H1 (cell line): ENCODE data around the gene LIG1. TPM values are rescaled to one million over a fixed set of nuclear protein-coding genes. Genes with fewer than 3 reads are reported as not detected.

Experiments
- CTCF ChIA-PET: fragments of 300-600 bp; sonication (Branson Sonifier 250); formaldehyde crosslinking; loops from one replicate; lab custom pipeline; 2021; ENCODE audit not compliant: partially characterized antibody; lab: Charles Lee
- POLR2A ChIA-PET: fragments of 300-600 bp; sonication (Branson Sonifier 250); formaldehyde crosslinking; loops from one replicate; lab custom pipeline; 2021; ENCODE audit warnings: inconsistent platforms; ENCODE audit not compliant: partially characterized antibody; lab: Charles Lee
- DNase-seq, 2 experiments: peaks; one replicate each; pipeline versions ENCODE4 v3.0.0 to v3.0.0-alpha.2; 2010 to 2022; ENCODE audit warnings: low spot score in 2 of 2, low read depth in 1 of 2, mixed read lengths in 1 of 2
- FAIRE-seq: peaks from 2 replicates; lab custom pipeline; 2011; peaks lifted over from hg19 to GRCh38; lab: Jason Lieb, UNC
- H2AFZ ChIP-seq: 2 replicates; pipeline ENCODE4 v1.8.1; 2012; ENCODE audit warnings: low read length, inconsistent platforms
- H2AK5ac ChIP-seq: 2 replicates; pipeline ENCODE4 v1.6.1; 2013; ENCODE audit warnings: low read depth, low read length
- H2BK120ac ChIP-seq: replicated peaks from 2 replicates; pipeline ENCODE3; 2013; ENCODE audit warnings: low read depth, low read length, inconsistent platforms
- H2BK12ac ChIP-seq: 2 replicates; pipeline ENCODE4 v1.6.1; 2013; ENCODE audit warnings: low read depth, low read length
- H2BK15ac ChIP-seq: 2 replicates; pipeline ENCODE4 v1.6.1; 2013; ENCODE audit warnings: low read length
- H2BK20ac ChIP-seq: 2 replicates; pipeline ENCODE4 v1.6.1; 2013; ENCODE audit warnings: low read length
- H2BK5ac ChIP-seq: 2 replicates; pipeline ENCODE4 v1.6.1; 2013; ENCODE audit warnings: low read depth, low read length
- H3K14ac ChIP-seq: 2 replicates; pipeline ENCODE4 v1.6.1; 2013; ENCODE audit warnings: inconsistent platforms; ENCODE audit not compliant: insufficient read length
- H3K18ac ChIP-seq: 2 replicates; pipeline ENCODE4 v1.6.1; 2013; ENCODE audit warnings: low read length; ENCODE audit errors: extremely low read depth
- H3K23ac ChIP-seq: 2 replicates; pipeline ENCODE4 v1.6.1; 2013; ENCODE audit warnings: inconsistent platforms; ENCODE audit not compliant: insufficient read length
- H3K23me2 ChIP-seq: 2 replicates; pipeline ENCODE4 v1.6.1; 2013; ENCODE audit warnings: low read depth, low read length
- H3K27ac ChIP-seq: 2 replicates; pipeline ENCODE4 v1.6.1; 2011; ENCODE audit warnings: low read depth, low read length, inconsistent platforms
- H3K27me3 ChIP-seq, 4 experiments: replicated peaks in 1 of 4; 1 replicate in 1 of 4; 2 replicates in 3 of 4; pipeline versions ENCODE4 v1.6.1 to v1.8.1; 2011 to 2013; ENCODE audit warnings: low read length in 3 of 4, mild to moderate bottlenecking in 3 of 4, inconsistent platforms in 2 of 4, mixed read lengths in 2 of 4, moderate library complexity in 1 of 4; ENCODE audit not compliant: control insufficient read depth in 3 of 4, insufficient read depth in 3 of 4; ENCODE audit errors: extremely low read depth in 1 of 4
- H3K36me3 ChIP-seq, 4 experiments: 2 replicates each; pipeline versions ENCODE4 v1.6.1 to v1.8.1; 2011 to 2013; ENCODE audit warnings: mild to moderate bottlenecking in 4 of 4, low read length in 3 of 4, moderate library complexity in 2 of 4, control low read depth in 1 of 4, inconsistent platforms in 1 of 4; ENCODE audit not compliant: insufficient read depth in 4 of 4, control insufficient read depth in 2 of 4
- H3K4ac ChIP-seq: replicated peaks from 2 replicates; pipeline ENCODE3; 2013; ENCODE audit warnings: low read length, low read depth, mixed read lengths, inconsistent platforms; ENCODE audit not compliant: insufficient read length
- H3K4me1 ChIP-seq, 4 experiments: replicated peaks in 1 of 4; 1 replicate in 1 of 4; 2 replicates in 3 of 4; pipeline versions ENCODE4 v1.6.1 to v1.8.1; 2011 to 2013; ENCODE audit warnings: low read length in 3 of 4, inconsistent platforms in 2 of 4, mixed read lengths in 1 of 4; ENCODE audit not compliant: insufficient read depth in 4 of 4, control insufficient read depth in 3 of 4
- H3K4me2 ChIP-seq, 2 experiments: 2 replicates each; pipeline versions ENCODE4 v1.6.1 to v1.8.1; 2011 to 2013; ENCODE audit warnings: low read depth in 2 of 2, low read length in 2 of 2, control low read depth in 1 of 2, inconsistent platforms in 1 of 2, mild to moderate bottlenecking in 1 of 2; ENCODE audit not compliant: insufficient read depth in 1 of 2
- H3K4me3 ChIP-seq, 4 experiments: fragments of 200-600, 300-600 bp in 1 of 4; sonication (generic), shearing (Covaris generic), sonication (Bioruptor Twin) in 1 of 4; 2 replicates each; pipeline versions ENCODE4 v1.5.1 to v1.8.1; 2011 to 2016; ENCODE audit warnings: low read length in 4 of 4, low read depth in 3 of 4, control low read depth in 2 of 4, inconsistent platforms in 2 of 4, mild to moderate bottlenecking in 2 of 4, mixed read lengths in 1 of 4, moderate library complexity in 1 of 4; ENCODE audit not compliant: insufficient read depth in 2 of 4; ENCODE audit errors: extremely low read depth in 1 of 4
- H3K56ac ChIP-seq: replicated peaks from 2 replicates; pipeline ENCODE3; 2013; ENCODE audit warnings: low read depth, mild to moderate bottlenecking, mixed read lengths, low read length, inconsistent platforms; ENCODE audit not compliant: insufficient read length
- H3K79me1 ChIP-seq: 2 replicates; pipeline ENCODE4 v1.6.1; 2013; ENCODE audit warnings: low read depth, low read length, control low read depth
- H3K79me2 ChIP-seq, 2 experiments: 2 replicates each; pipeline versions ENCODE4 v1.6.1 to v1.8.1; 2012 to 2013; ENCODE audit warnings: low read length in 2 of 2, mild to moderate bottlenecking in 2 of 2, inconsistent platforms in 1 of 2; ENCODE audit not compliant: insufficient read depth in 2 of 2, control insufficient read depth in 1 of 2
- H3K9ac ChIP-seq, 4 experiments: replicated peaks in 1 of 4; 1 replicate in 1 of 4; 2 replicates in 3 of 4; pipeline versions ENCODE4 v1.6.1 to v1.8.1; 2011 to 2013; ENCODE audit warnings: low read depth in 3 of 4, low read length in 3 of 4, control low read depth in 2 of 4, mild to moderate bottlenecking in 2 of 4, moderate library complexity in 2 of 4, inconsistent platforms in 1 of 4; ENCODE audit errors: extremely low read depth in 1 of 4
- H3K9me3 ChIP-seq, 2 experiments: 2 replicates each; pipeline versions ENCODE4 v1.6.1 to v1.8.1; 2012 to 2013; ENCODE audit warnings: mild to moderate bottlenecking in 2 of 2, moderate library complexity in 2 of 2, control low read depth in 1 of 2, inconsistent platforms in 1 of 2, low read depth in 1 of 2, low read length in 1 of 2, mixed read lengths in 1 of 2; ENCODE audit not compliant: insufficient read depth in 2 of 2
- H4K20me1 ChIP-seq, 2 experiments: replicated peaks in 1 of 2; 2 replicates each; pipeline versions ENCODE3 to v1.8.1; 2011 to 2013; ENCODE audit warnings: inconsistent platforms in 2 of 2, low read length in 2 of 2, mild to moderate bottlenecking in 1 of 2; ENCODE audit not compliant: insufficient read depth in 2 of 2, control insufficient read depth in 1 of 2
- H4K5ac ChIP-seq: 2 replicates; pipeline ENCODE4 v1.6.1; 2013; ENCODE audit warnings: low read length, low read depth, mixed read lengths, inconsistent platforms; ENCODE audit not compliant: insufficient read length
- H4K8ac ChIP-seq: 2 replicates; pipeline ENCODE4 v1.8.0; 2013; ENCODE audit warnings: mild to moderate bottlenecking, moderate library complexity, low read length, inconsistent platforms; ENCODE audit not compliant: insufficient read depth; ENCODE audit errors: extremely low read depth
- H4K91ac ChIP-seq: replicated peaks from 2 replicates; pipeline ENCODE3; 2013; ENCODE audit warnings: low read length, mixed read lengths, inconsistent platforms; ENCODE audit not compliant: insufficient read length
- BRCA1 ChIP-seq: IDR thresholded peaks from 2 replicates; pipeline ENCODE4 v1.6.1; 2012; ENCODE audit warnings: low read depth, low read length, improper control_type of control experiment
- CBX8 ChIP-seq: fragments of 300-800, 300-1000 bp; sonication (generic); IDR thresholded peaks from 2 replicates; pipeline ENCODE4 v1.7.1; 2016; ENCODE audit warnings: low read depth, low read length, borderline replicate concordance
- CHD2 ChIP-seq: IDR thresholded peaks from 2 replicates; pipeline ENCODE4 v1.6.1; 2012; ENCODE audit warnings: low read length, improper control_type of control experiment
- GABPA ChIP-seq: IDR thresholded peaks from 2 replicates; pipeline ENCODE4 v1.6.1; 2011; ENCODE audit warnings: mild to moderate bottlenecking, low read length, moderate library complexity, borderline replicate concordance; ENCODE audit not compliant: insufficient read depth
- HDAC2 ChIP-seq, 2 experiments: fragments of 300-600 bp in 1 of 2; sonication (generic) in 1 of 2; IDR thresholded peaks; 2 replicates each; pipeline ENCODE4 v1.6.1; 2011 to 2012; ENCODE audit warnings: low read depth in 2 of 2, low read length in 2 of 2, mild to moderate bottlenecking in 2 of 2, moderate library complexity in 2 of 2, borderline replicate concordance in 1 of 2, inconsistent platforms in 1 of 2
- POU5F1 ChIP-seq: IDR thresholded peaks from 2 replicates; pipeline ENCODE4 v1.6.1; 2011; ENCODE audit warnings: low read depth, mild to moderate bottlenecking, low read length, moderate library complexity
- RBBP5 ChIP-seq: IDR thresholded peaks from 2 replicates; pipeline ENCODE4 v1.7.1; 2012; ENCODE audit warnings: low read depth, mild to moderate bottlenecking, inconsistent platforms, low read length, moderate library complexity, borderline replicate concordance
- SIRT6 ChIP-seq: IDR thresholded peaks from one replicate; pipeline ENCODE4 v1.7.1; 2012; ENCODE audit warnings: low read length, inconsistent platforms
- SIX5 ChIP-seq: IDR thresholded peaks from 2 replicates; pipeline ENCODE4 v1.6.1; 2011; ENCODE audit warnings: mild to moderate bottlenecking, low read depth, low read length
- SP4 ChIP-seq: IDR thresholded peaks from 2 replicates; pipeline ENCODE4 v1.6.1; 2012; ENCODE audit warnings: low read length, inconsistent platforms
- TAF1 ChIP-seq: IDR thresholded peaks from 2 replicates; pipeline ENCODE4 v1.6.1; 2011; ENCODE audit warnings: mild to moderate bottlenecking, low read depth, low read length
- TBP ChIP-seq: IDR thresholded peaks from 2 replicates; pipeline ENCODE4 v1.6.1; 2011; ENCODE audit warnings: low read depth, low read length, improper control_type of control experiment
- TCF12 ChIP-seq: IDR thresholded peaks from 2 replicates; pipeline ENCODE4 v1.6.1; 2011; ENCODE audit warnings: low read depth, mild to moderate bottlenecking, low read length
- WGBS, 2 experiments: shearing (Covaris generic) in 1 of 2; methylation state at CpG; one replicate each; pipeline versions ENCODE4 v1.1.6 to v1.1.7; 2013 to 2015; ENCODE audit warnings: low lambda C conversion rate in 2 of 2, mixed read lengths in 2 of 2, inconsistent platforms in 1 of 2, low coverage in 1 of 2, missing lambda C conversion rate in 1 of 2; ENCODE audit not compliant: insufficient replicate concordance in 2 of 2, insufficient coverage in 1 of 2, insufficient read length in 1 of 2; ENCODE audit errors: extremely low coverage in 1 of 2, missing lambda C conversion rate in 1 of 2; 5-methylcytosine and 5-hydroxymethylcytosine counted together
- polyA plus RNA-seq, 7 experiments: library from polyadenylated mRNA; depleted of rRNA in 3 of 7; stranded (reverse) in 5 of 7; unstranded in 2 of 7; fragments of >200 nt in 5 of 7; fragments of 200-250 nt in 2 of 7; gene quantifications; 1 replicate in 5 of 7; 2 replicates in 1 of 7; 4 replicates in 1 of 7; pipeline versions ENCODE4 v1.2.1 to v1.2.3, GENCODE V29; 2011 to 2013; ENCODE audit warnings: missing spikeins in 2 of 7, mixed read lengths in 2 of 7
- total RNA-seq: library from RNA; stranded (reverse); fragmentation: NEBNext Ultra II Directional; extraction: Animal tissue kit (Norgen Biotek cat#: 25700); gene quantifications from 2 replicates; pipeline ENCODE4 v1.2.1, GENCODE V29; 2021

LIG1 gene
- total and polyA plus RNA-seq, 2 of the 8 experiments (the other 6 are each of a cell fraction or from before 2014, with no cell fraction given), result 67.6 to 113 TPM

DNA sequence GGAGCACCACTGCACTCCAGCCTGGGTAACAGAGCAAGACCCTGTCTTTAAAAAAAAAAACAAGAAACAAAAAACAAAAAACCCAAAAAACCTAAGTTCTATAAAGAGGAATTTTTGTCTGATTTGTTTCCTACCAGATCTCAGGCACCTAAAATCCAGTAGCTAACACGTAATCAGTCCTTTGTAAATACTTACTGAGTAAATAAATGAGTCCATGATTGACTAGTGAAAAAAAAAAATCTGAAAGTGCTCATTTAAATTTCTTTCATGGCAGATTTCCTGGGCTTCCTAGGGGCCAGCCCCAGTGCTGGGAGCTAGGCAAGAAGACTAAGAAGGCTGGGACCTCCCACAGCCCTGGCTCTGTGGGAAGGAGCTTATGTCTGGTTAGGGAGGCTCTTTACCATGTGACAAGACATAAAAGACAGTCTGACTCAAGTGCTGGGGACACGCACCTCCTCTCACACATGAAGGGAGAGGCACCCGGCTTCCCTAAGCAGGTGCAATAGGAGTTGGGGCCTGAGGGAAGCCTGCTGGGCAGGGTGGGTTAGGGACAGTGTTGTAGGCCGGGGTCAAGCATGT is 22.5 kb downstream of the LIG1 start:
- no peaks in the 10 kb centered on the region for H3K4me1 ChIP-seq
- no peak overlapping the region for H2BK15ac ChIP-seq
- H3K79me1 ChIP-seq, result no peaks in the 10 kb centered on the region
- H3K14ac ChIP-seq, result no peak overlapping the region
- CTCF ChIA-PET, result interaction anchor here (0.6 to 1.3 kb wide), 4 partner anchors 40 to 988 kb away, joined by 4 to 7 read pairs (median 5); no protein-coding TSS in a partner anchor
- H4K8ac ChIP-seq, result no peak overlapping the region
- H4K91ac ChIP-seq, result no peak overlapping the region
- H3K27ac ChIP-seq, result no peak overlapping the region
- WGBS, 2 experiments, result 91% methylated on average over 4 of the region's 4 CpGs; no CpG with 5 or more reads in 1 of the 2 experiments
- H3K23me2 ChIP-seq, result no peaks in the 10 kb centered on the region
- H3K23ac ChIP-seq, result no peak overlapping the region
- POLR2A ChIA-PET, result interaction anchor here (0.6 to 1.3 kb wide), 3 partner anchors 11 to 304 kb away, joined by 3 read pairs; no protein-coding TSS in a partner anchor
- peaks cover 17 to 59% (median 31%) of the 10 kb centered on the region in 4 experiments; a peak in 7 of 8 replicates for H3K36me3 ChIP-seq
- no peak overlapping the region for H3K4ac ChIP-seq
- peaks cover 0 to 1% of the 10 kb centered on the region in 2 experiments for H4K20me1 ChIP-seq
- no peak overlapping the region for H2BK20ac ChIP-seq
- H3K9me3 ChIP-seq, result no peaks in the 10 kb centered on the region
- no peak overlapping the region for H2AK5ac ChIP-seq
- H4K5ac ChIP-seq, result no peak overlapping the region
- no peaks in the 10 kb centered on the region for H3K27me3 ChIP-seq
- no peak overlapping the region for H3K4me3 ChIP-seq
- H2AFZ ChIP-seq, result no peak overlapping the region
- no peak overlapping the region for H3K56ac ChIP-seq
- DNase-seq (no peak), FAIRE-seq (no peak)
- H2BK12ac ChIP-seq, result no peak overlapping the region
- H3K9ac ChIP-seq, result no peak overlapping the region
- H3K79me2 ChIP-seq, result no peaks in the 10 kb centered on the region
- H3K4me2 ChIP-seq, result no peak overlapping the region
- no peak overlapping the region for H2BK5ac ChIP-seq
- no peak overlapping the region for H3K18ac ChIP-seq
- no peak overlapping the region for H2BK120ac ChIP-seq
- TF ChIP-seq BRCA1 (no peak), SIRT6 (no peak), CBX8 (no peak), TAF1 (no peak), CHD2 (no peak), GABPA (no peak), TCF12 (no peak), POU5F1 (no peak), TBP (no peak), SP4 (no peak), HDAC2 (IDR thresholded peaks at IDR 0.05; ENCODE audit: borderline replicate concordance in 1 of 2, low read depth in 2 of 2, low read length in 2 of 2) (no peak), SIX5 (no peak), RBBP5 (no peak)
